Caco-2 (cell line): Measurements from ENCODE around the gene DDX27. TPM values are rescaled to one million over a fixed set of nuclear protein-coding genes. Genes with fewer than 3 reads are reported as not detected.

ENCODE experiments used
- BruUV-seq: library from RNA; stranded (reverse); fragments of 400-500 nt; replicated peaks from 2 replicates; lab custom pipeline; 2021; lab: Mats Ljungman, UMichigan
- CTCF ChIA-PET: fragments of 300-600 bp; sonication (Branson Sonifier 250); formaldehyde crosslinking; loops from one replicate; lab custom pipeline; 2022; ENCODE audit warnings: antibody characterized with exemption; lab: Charles Lee
- POLR2A ChIA-PET: fragments of 300-600 bp; sonication (Branson Sonifier 250); formaldehyde crosslinking; loops from one replicate; lab custom pipeline; 2022; ENCODE audit warnings: antibody characterized with exemption; lab: Charles Lee
- DNase-seq, 2 experiments: peaks; one replicate each; pipeline versions ENCODE4 v3.0.0 to v3.0.0-alpha.2; 2020 to 2022
- H3K27me3 ChIP-seq: replicated peaks from 2 replicates; pipeline ENCODE4 v1.6.0; 2011; ENCODE audit warnings: low read length; ENCODE audit not compliant: control insufficient read depth, insufficient read depth
- H3K36me3 ChIP-seq: 2 replicates; pipeline ENCODE4 v1.5.1; 2011; ENCODE audit warnings: low read length; ENCODE audit not compliant: control insufficient read depth, insufficient read depth
- H3K4me1 ChIP-seq: fragments of 250-450 bp; sonication (Bioruptor Pico); 2 replicates; pipeline ENCODE4 v1.5.1; 2020; ENCODE audit warnings: mild to moderate bottlenecking
- H3K4me3 ChIP-seq: 2 replicates; pipeline ENCODE4 v1.5.1; 2011; ENCODE audit warnings: low read depth, mild to moderate bottlenecking, control low read depth, low read length
- H3K9me3 ChIP-seq: fragments of 250-450 bp; sonication (Bioruptor Pico); 2 replicates; pipeline ENCODE4 v1.5.1; 2020; ENCODE audit warnings: mild to moderate bottlenecking, moderate library complexity
- H3K27ac Mint-ChIP-seq: one replicate; pipeline ENCODE4 v1.8.0; 2022; ENCODE audit warnings: mixed read lengths; ENCODE audit not compliant: unreplicated experiment
- H3K27me3 Mint-ChIP-seq: one replicate; pipeline ENCODE4 v1.8.0; 2022; ENCODE audit warnings: mixed read lengths; ENCODE audit not compliant: insufficient read depth, unreplicated experiment
- H3K36me3 Mint-ChIP-seq: one replicate; pipeline ENCODE4 v1.8.0; 2022; ENCODE audit warnings: mild to moderate bottlenecking, mixed read lengths; ENCODE audit not compliant: insufficient read depth, unreplicated experiment
- H3K4me1 Mint-ChIP-seq: one replicate; pipeline ENCODE4 v1.8.0; 2022; ENCODE audit warnings: low read depth, mixed read lengths; ENCODE audit not compliant: unreplicated experiment
- H3K4me3 Mint-ChIP-seq: one replicate; pipeline ENCODE4 v1.8.0; 2022; ENCODE audit warnings: mild to moderate bottlenecking, moderate library complexity, mixed read lengths; ENCODE audit not compliant: unreplicated experiment
- H3K9me3 Mint-ChIP-seq: one replicate; pipeline ENCODE4 v1.8.0; 2022; ENCODE audit warnings: mixed read lengths; ENCODE audit not compliant: unreplicated experiment
- intact Hi-C: fragments of 100-400 bp; cut with micrococcal nuclease; formaldehyde crosslinking; loops from one replicate; pipeline ENCODE4 v1.10.0; 2022; ENCODE audit not compliant: unreplicated experiment
- total RNA-seq: library from RNA; stranded (reverse); gene quantifications from 2 replicates; pipeline ENCODE4 v1.2.3, GENCODE V29; 2022
- TF ChIP-seq, protein P1 (sequence below), 2 experiments: fragments of 200-600 bp in 1 of 2; IDR thresholded peaks; 1 replicate in 1 of 2; 2 replicates in 1 of 2; pipeline versions ENCODE4 v1.5.1 to v1.8.0; 2011 to 2022; ENCODE audit warnings: antibody characterized with exemption in 1 of 2, control low read depth in 1 of 2, inconsistent platforms in 1 of 2, low read depth in 1 of 2, low read length in 1 of 2, mild to moderate bottlenecking in 1 of 2, moderate library complexity in 1 of 2; ENCODE audit not compliant: insufficient read depth in 1 of 2, severe bottlenecking in 1 of 2, unreplicated experiment in 1 of 2

The DDX27 gene
- total RNA-seq, 1 experiment from 2014 or later, result 148 TPM

DNA sequence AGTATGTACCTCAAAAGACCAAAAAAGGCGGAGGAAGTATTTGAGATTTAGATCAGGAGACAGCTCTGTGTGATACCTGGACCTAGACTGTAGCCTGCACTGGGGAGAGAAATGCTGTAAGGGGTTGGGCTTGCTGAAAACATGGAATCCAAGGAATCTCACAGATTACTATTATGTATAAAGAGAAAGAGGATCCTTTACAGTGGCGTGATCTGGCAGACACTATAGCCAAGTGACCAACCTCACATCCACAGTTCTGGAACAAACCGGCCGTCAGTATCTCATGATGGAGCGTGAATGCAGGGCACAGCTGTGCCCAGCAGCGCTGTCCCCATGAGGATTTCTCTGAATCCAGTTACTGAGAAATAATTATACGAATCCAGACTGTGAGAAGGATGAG, 12.3 kb downstream of the DDX27 start:
- Mint-ChIP-seq H3K36me3 (peaks cover 97% of the 10 kb centered on the region), H3K9me3 (no peaks in the 10 kb centered on the region), H3K4me1 (peaks cover 19% of the 10 kb centered on the region), H3K27me3 (no peaks in the 10 kb centered on the region), H3K4me3 (no peak overlapping the region), H3K27ac (peak overlapping the region; percentile 22)
- peaks cover 22% of the 10 kb centered on the region for H3K4me1 ChIP-seq
- H3K4me3 ChIP-seq, result no peak overlapping the region
- BruUV-seq, result TSS peak; percentile 11
- DNase-seq, result no peak
- H3K9me3 ChIP-seq, result no peaks in the 10 kb centered on the region
- TF ChIP-seq, protein P1, sequence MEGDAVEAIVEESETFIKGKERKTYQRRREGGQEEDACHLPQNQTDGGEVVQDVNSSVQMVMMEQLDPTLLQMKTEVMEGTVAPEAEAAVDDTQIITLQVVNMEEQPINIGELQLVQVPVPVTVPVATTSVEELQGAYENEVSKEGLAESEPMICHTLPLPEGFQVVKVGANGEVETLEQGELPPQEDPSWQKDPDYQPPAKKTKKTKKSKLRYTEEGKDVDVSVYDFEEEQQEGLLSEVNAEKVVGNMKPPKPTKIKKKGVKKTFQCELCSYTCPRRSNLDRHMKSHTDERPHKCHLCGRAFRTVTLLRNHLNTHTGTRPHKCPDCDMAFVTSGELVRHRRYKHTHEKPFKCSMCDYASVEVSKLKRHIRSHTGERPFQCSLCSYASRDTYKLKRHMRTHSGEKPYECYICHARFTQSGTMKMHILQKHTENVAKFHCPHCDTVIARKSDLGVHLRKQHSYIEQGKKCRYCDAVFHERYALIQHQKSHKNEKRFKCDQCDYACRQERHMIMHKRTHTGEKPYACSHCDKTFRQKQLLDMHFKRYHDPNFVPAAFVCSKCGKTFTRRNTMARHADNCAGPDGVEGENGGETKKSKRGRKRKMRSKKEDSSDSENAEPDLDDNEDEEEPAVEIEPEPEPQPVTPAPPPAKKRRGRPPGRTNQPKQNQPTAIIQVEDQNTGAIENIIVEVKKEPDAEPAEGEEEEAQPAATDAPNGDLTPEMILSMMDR (IDR thresholded peaks at IDR 0.05; ENCODE audit: insufficient read depth in 1 of 2, low read depth in 1 of 2, low read length in 1 of 2, severe bottlenecking in 1 of 2, unreplicated experiment in 1 of 2), result no peak
- CTCF ChIA-PET, result interaction anchor here (0.7 kb wide), 1 partner anchor 92 kb away, joined by 3 read pairs; no protein-coding TSS in a partner anchor
- H3K27me3 ChIP-seq, result no peaks in the 10 kb centered on the region
- peaks cover 22% of the 10 kb centered on the region for H3K36me3 ChIP-seq
- intact Hi-C loops, result no loop called here
- POLR2A ChIA-PET, result interaction anchor here (0.6 to 1.3 kb wide), 3 partner anchors 12 to 685 kb away, joined by 3 to 10 read pairs (median 5); partner anchors contain the start of gene DDX27

DNA sequence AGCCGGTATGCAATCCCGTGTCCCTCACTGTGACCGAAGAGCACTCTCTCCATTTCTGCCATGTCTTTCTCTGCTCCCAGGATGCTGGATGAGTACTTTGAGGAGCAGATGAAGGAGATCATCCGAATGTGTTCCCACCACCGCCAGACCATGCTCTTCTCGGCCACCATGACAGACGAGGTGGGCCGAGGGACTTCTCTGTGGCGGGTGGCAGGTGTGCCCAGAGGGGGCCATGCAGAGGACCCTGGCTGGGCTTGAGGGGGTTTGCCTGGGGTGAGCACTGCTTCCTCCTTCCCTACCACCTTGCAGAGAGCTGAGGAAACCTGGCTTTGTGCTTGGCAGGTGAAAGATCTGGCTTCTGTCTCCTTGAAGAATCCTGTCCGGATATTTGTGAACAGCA, 14.0 kb downstream of the DDX27 start:
- H3K9me3 Mint-ChIP-seq, result no peaks in the 10 kb centered on the region
- Histone ChIP-seq H3K4me3 (no peak overlapping the region), H3K4me1 (peaks cover 22% of the 10 kb centered on the region), H3K9me3 (no peaks in the 10 kb centered on the region), H3K27me3 (no peaks in the 10 kb centered on the region), H3K36me3 (peaks cover 27% of the 10 kb centered on the region)
- H3K4me1 Mint-ChIP-seq, result peaks cover 19% of the 10 kb centered on the region
- no peaks in the 10 kb centered on the region for H3K27me3 Mint-ChIP-seq
- TF ChIP-seq, protein P1 (IDR thresholded peaks at IDR 0.05; ENCODE audit: insufficient read depth in 1 of 2, low read depth in 1 of 2, low read length in 1 of 2, severe bottlenecking in 1 of 2, unreplicated experiment in 1 of 2), result no peak
- H3K27ac Mint-ChIP-seq, result no peak overlapping the region
- intact Hi-C loops, result no loop called here
- no TSS peak for BruUV-seq
- ChIA-PET CTCF (no interaction called here), POLR2A (no interaction called here)
- peaks cover 96% of the 10 kb centered on the region for H3K36me3 Mint-ChIP-seq
- DNase-seq, result no peak
- no peak overlapping the region for H3K4me3 Mint-ChIP-seq

DNA sequence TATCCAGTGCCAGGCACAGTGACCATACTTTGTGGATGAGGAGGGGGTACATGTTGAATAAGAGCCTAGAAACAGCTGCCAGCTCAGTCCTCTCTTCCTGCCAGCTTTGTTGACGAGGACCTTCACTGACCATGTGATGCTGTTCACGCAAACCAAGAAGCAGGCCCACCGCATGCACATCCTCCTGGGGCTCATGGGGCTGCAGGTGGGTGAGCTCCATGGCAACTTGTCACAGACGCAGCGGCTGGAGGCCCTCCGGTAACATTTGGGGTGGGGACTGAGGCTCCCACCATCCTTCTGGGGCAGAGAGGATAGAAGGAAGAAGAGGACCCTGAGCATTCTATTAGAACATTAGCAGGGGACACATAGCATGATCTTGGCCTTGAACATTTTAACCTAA, 15.6 kb downstream of the DDX27 start:
- intact Hi-C loops, result no loop called here
- peaks cover 33% of the 10 kb centered on the region for H3K36me3 ChIP-seq
- H3K9me3 ChIP-seq, result no peaks in the 10 kb centered on the region
- TF ChIP-seq, protein P1 (IDR thresholded peaks at IDR 0.05; ENCODE audit: insufficient read depth in 1 of 2, low read depth in 1 of 2, low read length in 1 of 2, severe bottlenecking in 1 of 2, unreplicated experiment in 1 of 2), result no peak
- Mint-ChIP-seq H3K4me3 (no peak overlapping the region), H3K27me3 (no peaks in the 10 kb centered on the region), H3K27ac (no peak overlapping the region), H3K4me1 (peaks cover 17% of the 10 kb centered on the region), H3K9me3 (no peaks in the 10 kb centered on the region), H3K36me3 (peaks cover 96% of the 10 kb centered on the region)
- no peak for DNase-seq
- no peak overlapping the region for H3K4me3 ChIP-seq
- POLR2A ChIA-PET, result no interaction called here
- no peaks in the 10 kb centered on the region for H3K27me3 ChIP-seq
- H3K4me1 ChIP-seq, result peaks cover 15% of the 10 kb centered on the region
- no TSS peak for BruUV-seq
- CTCF ChIA-PET, result interaction anchor here (0.6 to 1.7 kb wide), 3 partner anchors 11 to 379 kb away, joined by 3 to 8 read pairs (median 3); no protein-coding TSS in a partner anchor
